ENCODE data around the gene PRSS38. TPM values are rescaled to one million over a fixed set of nuclear protein-coding genes. Genes with fewer than 3 reads are reported as not detected.

PRSS38 gene
- polyA plus RNA-seq, 3 donors = not detected

GRCh38 chr1:227813962-227814361 is 1.5 kb upstream of the PRSS38 start:
- intact Hi-C loops (cut with micrococcal nuclease) = no loop called here
- no peak overlapping the region for H3K27ac Mint-ChIP-seq
- no peak for TF ChIP-seq CTCF (IDR thresholded peaks at IDR 0.05)
- Histone ChIP-seq H2AFZ (ENCODE audit: insufficient read depth, low read depth, low read length, poor library complexity, severe bottlenecking) (no peak overlapping the region), H3K4me1 (ENCODE audit: control insufficient read depth in 1 of 2, insufficient read depth in 2 of 2, low read length in 2 of 2) (no peaks in the 10 kb centered on the region), H3K4me3 (replicated peaks in 1 of 3; ENCODE audit: low read depth in 2 of 3, low read length in 3 of 3) (no peak overlapping the region), H3K4me2 (replicated peaks; ENCODE audit: extremely low read depth, low read length, poor library complexity, severe bottlenecking) (no peak overlapping the region), H3K79me2 (ENCODE audit: insufficient read depth, low read length) (no peaks in the 10 kb centered on the region), H3K27ac (ENCODE audit: low read depth in 1 of 2, low read length in 2 of 2) (no peak overlapping the region), H3K9me3 (replicated peaks in 1 of 2; ENCODE audit: control insufficient read depth in 1 of 2, insufficient read depth in 1 of 2, low read length in 2 of 2) (peaks cover 32 to 39% of the 10 kb centered on the region in 2 donors), H3K36me3 (replicated peaks in 1 of 2; ENCODE audit: control insufficient read depth in 1 of 2, insufficient read depth in 2 of 2, low read length in 2 of 2) (no peaks in the 10 kb centered on the region), H4K20me1 (ENCODE audit: insufficient read depth, low read length) (no peaks in the 10 kb centered on the region), H3K9ac (ENCODE audit: insufficient read depth, low read length, poor library complexity, severe bottlenecking) (no peak overlapping the region), H3K27me3 (ENCODE audit: control insufficient read depth in 2 of 2, insufficient read depth in 2 of 2, low read length in 2 of 2) (no peaks in the 10 kb centered on the region)
- H3K27me3 Mint-ChIP-seq (ENCODE audit: low read depth in 3 of 3) = no peaks in the 10 kb centered on the region
- H3K4me1 Mint-ChIP-seq = no peaks in the 10 kb centered on the region
- no peaks in the 10 kb centered on the region for H3K36me3 Mint-ChIP-seq
- DNase-seq = no peak
- no peak overlapping the region for H3K4me3 Mint-ChIP-seq
- 100% methylated on average over 2 of the region's 2 CpGs for WGBS (ENCODE audit: insufficient coverage)
- peaks cover 20 to 48% (median 37%) of the 10 kb centered on the region in 7 donors for H3K9me3 Mint-ChIP-seq

- Mint-ChIP-seq H3K36me3 (no peaks in the 10 kb centered on the region), H3K27me3 (ENCODE audit: low read depth in 3 of 3) (no peaks in the 10 kb centered on the region), H3K4me1 (no peaks in the 10 kb centered on the region), H3K27ac (no peak overlapping the region), H3K4me3 (no peak overlapping the region), H3K9me3 (peaks cover 21 to 48% (median 42%) of the 10 kb centered on the region in 7 donors)
- H3K4me1 ChIP-seq (ENCODE audit: control insufficient read depth in 1 of 2, insufficient read depth in 2 of 2, low read length in 2 of 2) = no peaks in the 10 kb centered on the region
- no peak overlapping the region for H3K4me3 ChIP-seq (replicated peaks in 1 of 3; ENCODE audit: low read depth in 2 of 3, low read length in 3 of 3)
- H3K4me2 ChIP-seq (replicated peaks; ENCODE audit: extremely low read depth, low read length, poor library complexity, severe bottlenecking) = no peak overlapping the region
- intact Hi-C loops (cut with micrococcal nuclease) = no loop called here
- WGBS (ENCODE audit: insufficient coverage) = 87% methylated on average over 13 of the region's 16 CpGs
- no peak overlapping the region for H2AFZ ChIP-seq (ENCODE audit: insufficient read depth, low read depth, low read length, poor library complexity, severe bottlenecking)
- no peak overlapping the region for H3K27ac ChIP-seq (ENCODE audit: low read depth in 1 of 2, low read length in 2 of 2)
- no peak for DNase-seq
- TF ChIP-seq CTCF (IDR thresholded peaks at IDR 0.05) = no peak
- no peaks in the 10 kb centered on the region for H4K20me1 ChIP-seq (ENCODE audit: insufficient read depth, low read length)
- peaks cover 32 to 39% of the 10 kb centered on the region in 2 donors for H3K9me3 ChIP-seq (replicated peaks in 1 of 2; ENCODE audit: control insufficient read depth in 1 of 2, insufficient read depth in 1 of 2, low read length in 2 of 2)
- no peaks in the 10 kb centered on the region for H3K36me3 ChIP-seq (replicated peaks in 1 of 2; ENCODE audit: control insufficient read depth in 1 of 2, insufficient read depth in 2 of 2, low read length in 2 of 2)
- H3K27me3 ChIP-seq (ENCODE audit: control insufficient read depth in 2 of 2, insufficient read depth in 2 of 2, low read length in 2 of 2) = no peaks in the 10 kb centered on the region
- H3K79me2 ChIP-seq (ENCODE audit: insufficient read depth, low read length) = no peaks in the 10 kb centered on the region
- no peak overlapping the region for H3K9ac ChIP-seq (ENCODE audit: insufficient read depth, low read length, poor library complexity, severe bottlenecking)
These were observed 1.4 kb downstream of the PRSS38 start for GRCh38 chr1:227816750-227817446.

All from CD14-positive monocyte (primary cell).